GM23338 (cell line): ENCODE results near the gene MYH15. TPM values are rescaled to one million over a fixed set of nuclear protein-coding genes. Genes with fewer than 3 reads are reported as not detected.
"Not testable (repeated sequence)": the region's sequence is repeated elsewhere in the genome, so short reads cannot be mapped to it uniquely, and the experiment has no call there.

ENCODE experiments used
- ATAC-seq: fragments of 200-7000 bp; cut with Tn5 transposase; 3 replicates; pipeline ENCODE4 v1.9.1; 2020
- DNase-seq: peaks from one replicate; pipeline ENCODE4 v3.0.0-alpha.2; 2015; ENCODE audit warnings: low spot score
- H2AFZ ChIP-seq: fragments of 200-600 bp; sonication (generic); 2 replicates; pipeline ENCODE4 v1.8.0; 2016; ENCODE audit warnings: antibody characterized with exemption, mild to moderate bottlenecking, moderate library complexity
- H3F3A ChIP-seq: fragments of 200-600 bp; sonication (generic); replicated peaks from 2 replicates; pipeline ENCODE4 v1.8.0; 2017; ENCODE audit warnings: antibody characterized with exemption, mixed run types, low read depth
- H3K27ac ChIP-seq: fragments of 200-600 bp; sonication (generic); 2 replicates; pipeline ENCODE4 v1.6.1; 2016; ENCODE audit warnings: low read depth
- H3K27me3 ChIP-seq: fragments of 200-600 bp; sonication (generic); 2 replicates; pipeline ENCODE4 v1.8.0; 2016; ENCODE audit warnings: mild to moderate bottlenecking, mixed run types, moderate library complexity; ENCODE audit not compliant: insufficient read depth
- H3K36me3 ChIP-seq: fragments of 200-600 bp; sonication (generic); 2 replicates; pipeline ENCODE4 v1.8.0; 2016; ENCODE audit warnings: mild to moderate bottlenecking; ENCODE audit not compliant: insufficient read depth
- H3K4me1 ChIP-seq: fragments of 200-600 bp; sonication (generic); 2 replicates; pipeline ENCODE4 v1.8.0; 2016; ENCODE audit warnings: mild to moderate bottlenecking, moderate library complexity; ENCODE audit not compliant: insufficient read depth
- H3K4me2 ChIP-seq: fragments of 200-600 bp; sonication (generic); 2 replicates; pipeline ENCODE4 v1.7.1; 2017; ENCODE audit warnings: mixed run types
- H3K4me3 ChIP-seq: fragments of 200-600 bp; sonication (generic); 2 replicates; pipeline ENCODE4 v1.6.1; 2016; ENCODE audit warnings: mixed run types
- H3K79me2 ChIP-seq: fragments of 200-600 bp; sonication (generic); replicated peaks from 2 replicates; pipeline ENCODE4 v1.8.0; 2017; ENCODE audit warnings: mild to moderate bottlenecking; ENCODE audit not compliant: insufficient read depth
- H3K9me2 ChIP-seq: fragments of 200-600 bp; sonication (generic); 2 replicates; pipeline ENCODE4 v1.8.0; 2017; ENCODE audit not compliant: insufficient read depth
- H4K20me1 ChIP-seq: fragments of 200-600 bp; sonication (generic); replicated peaks from 2 replicates; pipeline ENCODE4 v1.8.0; 2017; ENCODE audit warnings: mild to moderate bottlenecking; ENCODE audit not compliant: insufficient read depth
- H3K27ac Mint-ChIP-seq: 2 replicates; pipeline ENCODE4 v1.8.0; 2020; ENCODE audit warnings: inconsistent platforms, mild to moderate bottlenecking, moderate library complexity, mixed read lengths
- H3K27me3 Mint-ChIP-seq: 3 replicates; pipeline ENCODE4 v1.8.0; 2022; ENCODE audit warnings: low read depth, mild to moderate bottlenecking, moderate library complexity, mixed read lengths, inconsistent platforms; ENCODE audit not compliant: insufficient read depth, poor library complexity
- H3K36me3 Mint-ChIP-seq: 3 replicates; pipeline ENCODE4 v1.8.0; 2021; ENCODE audit warnings: low read depth, mild to moderate bottlenecking, inconsistent platforms, moderate library complexity, mixed read lengths
- H3K4me1 Mint-ChIP-seq: 3 replicates; pipeline ENCODE4 v1.8.0; 2020; ENCODE audit warnings: mild to moderate bottlenecking, inconsistent platforms, mixed read lengths
- H3K4me3 Mint-ChIP-seq: 3 replicates; pipeline ENCODE4 v1.8.0; 2021; ENCODE audit warnings: moderate library complexity, mild to moderate bottlenecking, inconsistent platforms, mixed read lengths
- H3K9me3 Mint-ChIP-seq: 3 replicates; pipeline ENCODE4 v1.8.0; 2020; ENCODE audit warnings: moderate library complexity, mild to moderate bottlenecking, inconsistent platforms, mixed read lengths
- CREB1 ChIP-seq: fragments of 250-450 bp; sonication (Bioruptor Pico); IDR thresholded peaks from 2 replicates; pipeline ENCODE4 v1.5.0; 2020; ENCODE audit warnings: low read depth, mild to moderate bottlenecking, moderate library complexity
- ETS1 ChIP-seq: IDR thresholded peaks from 2 replicates; pipeline ENCODE4 v1.6.1; 2016; ENCODE audit warnings: antibody characterized with exemption
- EZH2phosphoT487 ChIP-seq: fragments of 200-600 bp; sonication (generic); IDR thresholded peaks from one replicate; pipeline ENCODE4 v1.8.1; 2018; ENCODE audit warnings: antibody characterized with exemption; ENCODE audit not compliant: unreplicated experiment
- JUNB ChIP-seq: IDR thresholded peaks from one replicate; pipeline ENCODE4 v1.6.1; 2016; ENCODE audit warnings: antibody characterized with exemption; ENCODE audit not compliant: unreplicated experiment
- REST ChIP-seq: IDR thresholded peaks from one replicate; pipeline ENCODE4 v1.6.1; 2018; ENCODE audit warnings: antibody characterized with exemption; ENCODE audit not compliant: unreplicated experiment
- STAT1 ChIP-seq: IDR thresholded peaks from one replicate; pipeline ENCODE4 v1.6.1; 2016; ENCODE audit warnings: antibody characterized with exemption; ENCODE audit not compliant: unreplicated experiment
- ZNF331 ChIP-seq: fragments of 250-450 bp; sonication (Bioruptor Pico); IDR thresholded peaks from 2 replicates; pipeline ENCODE4 v1.5.0; 2020; ENCODE audit warnings: low read depth, mild to moderate bottlenecking, moderate library complexity
- polyA plus RNA-seq: library from polyadenylated mRNA; unstranded; fragments of >200 nt; fragmentation: Nextera tagmentation; extraction: Ambion mirVana; gene quantifications from 2 replicates; pipeline ENCODE4 v1.2.1, GENCODE V29; 2016
- total RNA-seq: library from RNA; depleted of rRNA; stranded (reverse); fragments of >200 nt; shearing (Covaris generic); gene quantifications from 2 replicates; pipeline ENCODE4 v1.2.3, GENCODE V29; 2014
- TF ChIP-seq, protein P1 (sequence below): fragments of 250-450 bp; sonication (Bioruptor Pico); IDR thresholded peaks from 2 replicates; pipeline ENCODE4 v1.5.0; 2020; ENCODE audit warnings: mild to moderate bottlenecking, moderate library complexity

The MYH15 gene
- total and polyA plus RNA-seq, 2 experiments from 2014 or later = 0.07 TPM; not detected in 1

- TF ChIP-seq REST = no peak
- no peak for TF ChIP-seq CREB1 (CRISPR knock-in tag)
Measured at GRCh38 chr3:108380128-108380795, 130.1 kb downstream of the MYH15 start (continued).

- not testable (repeated sequence) for H3K36me3 Mint-ChIP-seq, H3K27me3 ChIP-seq, H3K79me2 ChIP-seq, H3F3A ChIP-seq, H3K9me3 Mint-ChIP-seq, H3K27me3 Mint-ChIP-seq, H2AFZ ChIP-seq, H3K9me2 ChIP-seq, H3K27ac Mint-ChIP-seq, H4K20me1 ChIP-seq, H3K36me3 ChIP-seq, ATAC-seq, H3K4me3 ChIP-seq, H3K4me2 ChIP-seq, H3K27ac ChIP-seq, DNase-seq, H3K4me3 Mint-ChIP-seq
- peaks cover 26% of the 10 kb centered on the region for H3K4me1 Mint-ChIP-seq
- peaks cover 23% of the 10 kb centered on the region for H3K4me1 ChIP-seq
Measured at GRCh38 chr3:108378952-108379342, 131.4 kb downstream of the MYH15 start.

DNA sequence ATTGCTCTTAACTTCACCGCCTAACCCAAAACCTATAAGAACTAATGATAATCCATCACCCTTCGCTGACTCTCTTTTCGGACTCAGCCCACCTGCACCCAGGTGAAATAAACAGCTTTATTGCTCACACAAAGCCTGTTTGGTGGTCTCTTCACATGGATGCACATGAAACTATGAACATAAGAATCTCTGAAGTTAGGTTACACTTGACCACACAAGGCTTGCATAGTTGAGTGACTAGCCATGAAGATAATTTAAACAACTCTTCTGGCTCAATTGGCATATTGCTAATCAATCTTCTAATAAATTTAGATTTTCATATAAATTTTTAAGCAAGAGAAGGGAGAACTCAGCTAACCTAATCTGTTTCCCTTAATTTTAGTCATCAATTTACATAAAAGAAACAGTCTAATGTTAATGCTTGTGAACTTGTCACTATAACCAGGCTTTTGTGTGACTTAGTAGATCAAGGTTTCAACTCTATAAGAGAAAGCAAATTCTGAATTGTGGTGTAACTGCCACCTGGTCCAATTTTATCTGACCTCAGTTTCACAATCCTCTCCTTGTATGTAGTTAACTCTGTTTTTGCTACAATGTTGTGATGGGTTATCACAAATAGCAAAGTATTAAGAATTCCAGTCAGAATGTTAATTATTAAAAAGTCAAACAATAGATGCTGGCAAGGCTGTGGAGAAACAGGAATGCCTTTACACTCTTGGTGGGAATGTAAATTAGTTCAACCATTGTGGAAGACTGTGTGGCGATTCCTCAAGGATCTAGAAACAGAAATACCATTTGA lies 132.0 kb downstream of the MYH15 start:
- no peaks in the 10 kb centered on the region for H3K36me3 Mint-ChIP-seq
- ATAC-seq = no peak
- TF ChIP-seq, protein P1, sequence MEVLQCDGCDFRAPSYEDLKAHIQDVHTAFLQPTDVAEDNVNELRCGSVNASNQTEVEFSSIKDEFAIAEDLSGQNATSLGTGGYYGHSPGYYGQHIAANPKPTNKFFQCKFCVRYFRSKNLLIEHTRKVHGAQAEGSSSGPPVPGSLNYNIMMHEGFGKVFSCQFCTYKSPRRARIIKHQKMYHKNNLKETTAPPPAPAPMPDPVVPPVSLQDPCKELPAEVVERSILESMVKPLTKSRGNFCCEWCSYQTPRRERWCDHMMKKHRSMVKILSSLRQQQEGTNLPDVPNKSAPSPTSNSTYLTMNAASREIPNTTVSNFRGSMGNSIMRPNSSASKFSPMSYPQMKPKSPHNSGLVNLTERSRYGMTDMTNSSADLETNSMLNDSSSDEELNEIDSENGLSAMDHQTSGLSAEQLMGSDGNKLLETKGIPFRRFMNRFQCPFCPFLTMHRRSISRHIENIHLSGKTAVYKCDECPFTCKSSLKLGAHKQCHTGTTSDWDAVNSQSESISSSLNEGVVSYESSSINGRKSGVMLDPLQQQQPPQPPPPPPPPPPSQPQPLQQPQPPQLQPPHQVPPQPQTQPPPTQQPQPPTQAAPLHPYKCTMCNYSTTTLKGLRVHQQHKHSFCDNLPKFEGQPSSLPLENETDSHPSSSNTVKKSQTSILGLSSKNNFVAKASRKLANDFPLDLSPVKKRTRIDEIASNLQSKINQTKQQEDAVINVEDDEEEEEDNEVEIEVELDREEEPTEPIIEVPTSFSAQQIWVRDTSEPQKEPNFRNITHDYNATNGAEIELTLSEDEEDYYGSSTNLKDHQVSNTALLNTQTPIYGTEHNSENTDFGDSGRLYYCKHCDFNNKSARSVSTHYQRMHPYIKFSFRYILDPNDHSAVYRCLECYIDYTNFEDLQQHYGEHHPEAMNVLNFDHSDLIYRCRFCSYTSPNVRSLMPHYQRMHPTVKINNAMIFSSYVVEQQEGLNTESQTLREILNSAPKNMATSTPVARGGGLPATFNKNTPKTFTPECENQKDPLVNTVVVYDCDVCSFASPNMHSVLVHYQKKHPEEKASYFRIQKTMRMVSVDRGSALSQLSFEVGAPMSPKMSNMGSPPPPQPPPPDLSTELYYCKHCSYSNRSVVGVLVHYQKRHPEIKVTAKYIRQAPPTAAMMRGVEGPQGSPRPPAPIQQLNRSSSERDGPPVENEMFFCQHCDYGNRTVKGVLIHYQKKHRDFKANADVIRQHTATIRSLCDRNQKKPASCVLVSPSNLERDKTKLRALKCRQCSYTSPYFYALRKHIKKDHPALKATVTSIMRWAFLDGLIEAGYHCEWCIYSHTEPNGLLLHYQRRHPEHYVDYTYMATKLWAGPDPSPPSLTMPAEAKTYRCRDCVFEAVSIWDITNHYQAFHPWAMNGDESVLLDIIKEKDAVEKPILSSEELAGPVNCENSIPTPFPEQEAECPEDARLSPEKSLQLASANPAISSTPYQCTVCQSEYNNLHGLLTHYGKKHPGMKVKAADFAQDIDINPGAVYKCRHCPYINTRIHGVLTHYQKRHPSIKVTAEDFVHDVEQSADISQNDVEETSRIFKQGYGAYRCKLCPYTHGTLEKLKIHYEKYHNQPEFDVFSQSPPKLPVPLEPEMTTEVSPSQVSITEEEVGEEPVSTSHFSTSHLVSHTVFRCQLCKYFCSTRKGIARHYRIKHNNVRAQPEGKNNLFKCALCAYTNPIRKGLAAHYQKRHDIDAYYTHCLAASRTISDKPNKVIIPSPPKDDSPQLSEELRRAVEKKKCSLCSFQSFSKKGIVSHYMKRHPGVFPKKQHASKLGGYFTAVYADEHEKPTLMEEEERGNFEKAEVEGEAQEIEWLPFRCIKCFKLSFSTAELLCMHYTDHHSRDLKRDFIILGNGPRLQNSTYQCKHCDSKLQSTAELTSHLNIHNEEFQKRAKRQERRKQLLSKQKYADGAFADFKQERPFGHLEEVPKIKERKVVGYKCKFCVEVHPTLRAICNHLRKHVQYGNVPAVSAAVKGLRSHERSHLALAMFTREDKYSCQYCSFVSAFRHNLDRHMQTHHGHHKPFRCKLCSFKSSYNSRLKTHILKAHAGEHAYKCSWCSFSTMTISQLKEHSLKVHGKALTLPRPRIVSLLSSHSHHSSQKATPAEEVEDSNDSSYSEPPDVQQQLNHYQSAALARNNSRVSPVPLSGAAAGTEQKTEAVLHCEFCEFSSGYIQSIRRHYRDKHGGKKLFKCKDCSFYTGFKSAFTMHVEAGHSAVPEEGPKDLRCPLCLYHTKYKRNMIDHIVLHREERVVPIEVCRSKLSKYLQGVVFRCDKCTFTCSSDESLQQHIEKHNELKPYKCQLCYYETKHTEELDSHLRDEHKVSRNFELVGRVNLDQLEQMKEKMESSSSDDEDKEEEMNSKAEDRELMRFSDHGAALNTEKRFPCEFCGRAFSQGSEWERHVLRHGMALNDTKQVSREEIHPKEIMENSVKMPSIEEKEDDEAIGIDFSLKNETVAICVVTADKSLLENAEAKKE = no peak
- TF ChIP-seq STAT1 = no peak
- TF ChIP-seq JUNB = no peak
- TF ChIP-seq EZH2phosphoT487 = no peak
- TF ChIP-seq ZNF331 (CRISPR knock-in tag) = no peak
- no peak for TF ChIP-seq ETS1

More for the DNA sequence above, 132.0 kb downstream of the MYH15 start:
- Histone ChIP-seq H3K79me2 (no peaks in the 10 kb centered on the region), H3K27me3 (no peaks in the 10 kb centered on the region), H3F3A (no peaks in the 10 kb centered on the region), H2AFZ (no peak overlapping the region), H3K4me3 (no peak overlapping the region), H3K27ac (no peak overlapping the region), H4K20me1 (no peaks in the 10 kb centered on the region), H3K36me3 (no peaks in the 10 kb centered on the region), H3K4me2 (no peak overlapping the region), H3K4me1 (peaks cover 23% of the 10 kb centered on the region), H3K9me2 (no peaks in the 10 kb centered on the region)
- no peaks in the 10 kb centered on the region for H3K9me3 Mint-ChIP-seq
- no peaks in the 10 kb centered on the region for H3K27me3 Mint-ChIP-seq
- no peak overlapping the region for H3K4me3 Mint-ChIP-seq
- no peak for DNase-seq
- H3K4me1 Mint-ChIP-seq = peaks cover 26% of the 10 kb centered on the region
- no peak overlapping the region for H3K27ac Mint-ChIP-seq
